Stimulated activated CD4-positive, alpha-beta T cell treated with anti-CD3 and anti-CD28 coated beads, Interleukin-4, amount 100 ng/mL, for 24 hours (primary cell): Measurements from ENCODE around the gene MITF.

ENCODE experiments used
- DNase-seq: peaks from one replicate; pipeline ENCODE4 v3.0.0-alpha.2; 2020

The MITF gene

DNA sequence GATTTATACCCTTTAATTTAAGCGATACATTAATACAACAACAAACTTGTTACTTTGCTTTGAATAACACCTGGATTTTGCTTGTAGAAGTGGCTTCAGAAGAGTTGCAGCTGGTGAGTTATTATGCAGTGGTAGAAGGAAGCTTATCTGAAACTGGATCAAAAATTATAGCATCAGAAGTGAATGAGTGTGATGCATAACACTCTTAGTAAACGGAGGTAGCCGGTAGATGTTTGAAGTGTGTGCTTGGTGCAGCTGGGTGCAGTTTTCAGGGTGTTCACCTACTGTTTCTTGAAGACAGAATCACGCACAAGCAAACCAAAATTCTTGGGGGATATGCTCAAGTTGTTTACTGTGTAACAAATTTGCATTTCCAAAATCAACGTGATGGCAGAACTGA lies 103.1 kb downstream of the MITF start:
- no peak for DNase-seq

GRCh38 chr3:69842789-69843188 lies 103.5 kb downstream of the MITF start:
- DNase-seq, result no peak

GRCh38 chr3:69844706-69845105 lies 105.4 kb downstream of the MITF start:
- no peak for DNase-seq

- DNase-seq, result no peak
Observed at GRCh38 chr3:69847303-69847702, 108.0 kb downstream of the MITF start.

DNA sequence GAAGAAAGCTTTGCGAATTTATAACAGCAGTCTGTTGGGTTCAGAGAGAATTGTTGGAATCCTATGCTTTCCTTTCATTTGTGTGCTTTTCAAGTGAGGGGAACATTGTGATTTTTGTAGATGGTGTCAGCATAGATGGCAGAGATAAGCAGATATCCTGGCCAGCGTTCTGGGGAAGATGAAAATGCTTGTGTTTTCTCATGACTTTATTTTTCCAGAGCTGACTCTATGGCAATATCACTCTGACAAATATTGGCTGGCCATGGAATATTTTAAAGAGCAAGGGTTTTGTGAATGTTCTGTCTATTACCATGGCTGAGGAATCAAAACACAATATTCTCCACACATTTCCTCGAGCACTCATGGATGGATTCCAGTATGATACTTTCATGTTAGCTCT lies 108.8 kb downstream of the MITF start:
- DNase-seq, result no peak

- no peak for DNase-seq
Observed at GRCh38 chr3:69850849-69851248, 111.6 kb downstream of the MITF start.

DNA sequence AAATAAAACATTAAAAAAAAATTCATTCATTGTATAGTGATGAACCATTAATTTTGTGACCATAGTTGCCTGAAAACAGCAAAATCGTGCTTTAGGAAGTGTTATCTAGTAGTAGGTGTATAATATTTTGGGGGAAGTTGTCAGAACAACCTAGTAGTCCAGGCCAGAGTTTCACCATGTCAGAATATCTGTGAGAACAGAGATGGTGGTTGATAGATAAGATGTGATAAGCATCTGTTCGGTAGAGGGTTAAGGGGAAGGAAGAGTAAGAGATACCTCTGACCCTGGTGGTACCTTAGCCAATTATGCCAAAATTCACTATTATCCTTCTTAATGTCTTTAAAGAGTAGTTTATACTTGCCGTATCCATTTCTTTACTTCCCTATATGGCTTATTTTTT lies 113.8 kb downstream of the MITF start:
- DNase-seq, result no peak

DNA sequence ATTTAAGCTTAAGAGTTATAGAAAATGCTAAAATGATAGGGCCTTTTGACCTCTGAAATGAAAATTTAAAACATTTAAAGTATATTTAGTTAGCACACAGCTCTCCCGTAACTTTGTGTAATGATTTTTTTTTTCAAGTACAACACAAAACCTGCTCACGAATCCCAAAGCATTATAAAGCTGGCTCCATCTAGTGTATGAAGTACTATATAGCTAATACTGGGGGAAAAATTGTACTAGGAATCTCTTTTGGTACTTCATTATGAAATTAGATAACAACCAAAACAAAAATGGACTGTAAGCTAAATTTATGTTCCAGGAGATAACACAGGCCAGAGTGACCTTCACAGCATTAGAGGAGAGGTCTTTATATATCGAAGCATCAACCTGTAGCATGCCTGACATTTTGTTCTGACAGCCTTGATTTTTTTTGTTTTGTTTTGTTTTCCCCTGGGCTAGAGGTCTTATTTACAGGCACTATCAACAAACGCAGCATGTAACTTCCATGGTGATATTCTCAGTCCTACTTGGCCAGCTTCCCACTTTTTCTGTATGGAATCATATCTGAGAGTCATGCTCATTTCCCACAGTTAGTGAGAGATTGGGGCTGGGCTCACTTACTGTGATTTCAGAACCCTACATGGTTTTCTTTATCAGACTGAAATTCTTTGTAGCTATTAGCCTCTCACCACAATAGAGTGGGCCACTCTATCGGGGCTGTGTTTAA lies 116.3 kb downstream of the MITF start:
- DNase-seq, result no peak

DNA sequence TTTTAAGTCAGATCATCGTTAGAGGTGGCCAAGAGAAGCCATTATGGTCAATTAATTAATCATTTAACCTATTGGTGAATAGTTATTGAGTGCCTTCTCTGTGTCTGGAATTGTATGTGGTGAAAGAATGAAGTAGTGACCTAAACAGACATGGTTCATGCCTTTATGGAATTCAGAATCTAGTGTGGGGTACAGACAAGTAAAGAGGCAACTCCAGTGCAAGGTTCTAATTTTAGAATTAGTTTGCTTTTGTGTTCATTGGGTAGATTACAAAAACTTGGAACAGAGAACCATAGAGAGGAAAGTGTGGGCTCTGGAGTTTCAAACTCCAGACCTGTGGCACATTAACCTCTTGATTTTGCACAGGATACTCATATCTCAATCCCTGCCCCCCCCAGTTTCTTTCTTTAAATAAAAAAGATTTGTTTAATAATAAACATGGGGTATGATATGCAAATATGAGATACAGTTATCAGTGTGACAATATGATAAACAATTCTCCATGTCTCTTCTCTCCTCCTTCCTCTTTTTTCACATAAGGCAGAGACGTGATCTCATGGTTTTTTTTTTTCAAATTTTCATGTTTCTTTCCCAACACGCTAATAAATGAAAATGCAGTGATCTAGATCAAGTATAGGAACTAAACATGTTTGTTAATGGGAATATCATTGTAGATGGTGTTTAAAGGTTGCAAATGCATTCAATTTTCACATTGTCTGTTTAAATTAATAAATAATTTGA lies 117.9 kb downstream of the MITF start:
- DNase-seq, result no peak

GRCh38 chr3:69861556-69861955 lies 122.3 kb downstream of the MITF start:
- no peak for DNase-seq

- DNase-seq, result no peak
Observed at GRCh38 chr3:69864141-69864540, 124.9 kb downstream of the MITF start.

DNA sequence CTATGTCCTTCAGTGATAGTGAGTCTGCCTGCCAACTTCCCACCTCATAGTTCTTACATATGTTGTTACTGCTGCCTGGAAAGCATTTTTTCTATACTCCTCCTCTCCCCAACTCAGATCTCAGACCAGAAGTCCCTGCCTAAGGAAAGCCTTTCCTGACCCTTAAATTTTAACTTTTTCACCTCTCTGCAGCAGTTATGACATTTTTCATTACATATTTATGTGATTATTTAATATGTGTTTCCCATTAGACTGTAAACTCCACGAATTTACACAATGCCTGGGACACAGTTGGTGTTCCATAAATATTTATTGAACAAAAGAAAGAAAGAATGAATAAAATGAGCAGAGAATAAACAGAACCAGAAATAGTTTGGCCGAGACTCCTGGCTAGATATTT lies 125.5 kb downstream of the MITF start:
- no peak for DNase-seq

GRCh38 chr3:69865925-69866679 lies 126.8 kb downstream of the MITF start:
- DNase-seq, result no peak

DNA sequence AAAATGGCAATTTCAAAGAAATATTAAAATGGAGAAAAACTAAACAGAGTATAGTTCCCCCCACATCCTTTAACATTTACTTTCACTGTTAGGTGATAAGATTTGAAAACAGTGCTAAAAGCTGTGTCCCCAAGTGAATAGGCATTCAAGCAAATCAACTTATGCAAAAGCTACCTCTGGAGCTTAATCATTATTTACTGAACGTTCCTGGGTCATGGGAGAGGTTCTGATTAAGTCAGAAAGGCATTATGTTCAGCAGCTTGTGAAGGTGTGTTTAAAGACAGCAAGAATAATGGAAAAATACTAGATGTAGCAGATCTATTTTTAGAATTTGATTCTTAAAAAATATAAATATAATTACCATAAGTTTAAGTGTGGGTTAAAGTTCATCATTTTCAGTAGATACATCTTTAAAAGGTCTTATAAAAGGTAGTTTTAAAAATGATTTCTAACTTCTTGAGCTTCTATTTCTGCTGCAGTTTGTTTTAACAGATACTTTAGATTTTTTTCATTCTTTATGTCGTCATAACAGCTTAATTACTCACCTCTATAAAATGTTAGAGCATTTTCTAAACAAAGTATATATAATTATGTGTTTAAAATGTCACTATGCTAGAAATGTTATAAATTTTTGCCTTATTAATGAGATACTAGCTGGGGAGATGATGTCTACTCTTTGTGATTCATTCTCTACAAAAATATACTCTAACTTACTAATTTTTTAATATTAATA lies 127.9 kb downstream of the MITF start:
- DNase-seq, result no peak

DNA sequence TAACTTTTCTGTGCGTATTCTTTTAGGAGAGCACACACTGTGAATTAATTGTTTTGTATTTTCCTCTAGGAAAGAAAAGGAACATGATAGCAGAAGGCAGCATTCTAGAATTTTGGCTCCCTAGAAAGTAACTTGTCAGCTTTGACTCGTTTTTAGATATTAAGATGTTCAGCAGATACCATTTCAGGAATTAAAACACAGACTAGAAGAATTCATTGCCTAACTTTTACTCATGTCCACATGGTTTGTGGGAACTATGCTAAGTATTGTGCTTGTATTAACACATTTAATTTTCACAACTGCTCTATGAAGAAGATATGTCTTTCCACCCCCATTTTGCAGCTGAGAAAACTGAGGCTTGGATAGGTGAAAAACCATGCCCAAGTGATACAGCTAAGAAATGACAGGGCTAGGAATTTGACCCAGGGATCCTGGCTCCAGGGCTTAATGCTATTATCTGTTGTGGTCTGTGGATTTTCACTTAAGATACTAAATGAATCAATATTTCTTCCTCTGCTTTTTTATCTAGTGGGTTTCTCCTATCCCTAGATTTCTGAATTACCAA lies 128.8 kb downstream of the MITF start:
- DNase-seq, result no peak

GRCh38 chr3:69868841-69869420 lies 129.7 kb downstream of the MITF start:
- no peak for DNase-seq

DNA sequence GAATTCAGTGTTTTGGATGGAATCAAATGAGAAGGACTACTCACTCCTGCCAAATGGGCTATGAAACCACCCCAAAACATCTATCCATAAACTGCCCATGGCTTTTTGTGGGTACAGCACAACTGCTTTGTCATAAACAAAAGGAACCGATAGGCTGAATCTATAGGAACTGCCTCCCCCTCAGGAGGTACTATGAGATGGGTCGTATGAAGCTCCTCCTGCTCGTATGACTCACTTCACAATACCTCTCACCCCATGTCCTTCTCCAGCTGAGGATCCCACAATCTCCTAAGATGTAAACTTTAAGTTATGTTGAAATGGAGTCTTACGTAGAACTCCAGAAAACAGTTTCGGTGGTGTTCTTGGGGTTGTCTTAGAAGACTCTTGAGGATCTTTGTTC lies 130.4 kb downstream of the MITF start:
- no peak for DNase-seq

DNA sequence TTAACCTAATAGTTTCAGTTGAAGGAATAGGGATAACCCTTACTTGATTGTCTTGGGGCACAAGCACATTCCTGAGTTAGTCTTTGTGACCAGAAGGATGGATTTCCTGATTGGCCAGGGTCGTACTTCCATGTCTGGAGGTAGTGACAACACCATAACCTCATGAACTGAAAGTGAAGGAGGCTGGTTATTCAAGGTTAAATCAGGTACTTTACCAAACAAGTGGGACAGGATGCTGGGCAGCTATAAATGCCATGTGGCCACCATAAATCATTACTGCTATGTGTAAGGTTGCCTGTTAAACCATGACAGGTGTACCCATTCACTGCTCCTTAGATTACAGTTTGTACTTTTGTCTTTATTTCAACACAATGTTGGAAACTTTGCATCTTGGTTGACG lies 132.0 kb downstream of the MITF start:
- DNase-seq, result no peak

DNA sequence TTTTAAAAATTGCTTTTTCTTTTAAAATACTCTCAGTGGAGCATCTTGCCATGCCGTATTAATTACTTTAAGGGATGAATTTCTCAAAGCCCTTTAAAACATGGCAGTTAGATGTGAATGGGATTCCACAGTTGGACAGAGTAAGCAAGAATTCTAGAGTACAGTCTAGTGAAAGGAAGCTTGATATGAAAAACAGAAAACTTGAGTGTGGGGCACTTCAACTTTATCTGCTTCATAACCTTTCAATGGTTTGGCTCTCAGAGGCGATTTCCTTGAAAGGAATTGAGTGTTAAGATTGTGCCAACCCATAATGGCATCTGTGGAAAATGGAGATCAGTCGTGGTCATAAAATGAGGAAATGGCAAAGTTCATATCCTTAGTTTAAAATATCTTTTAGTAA lies 132.6 kb downstream of the MITF start:
- no peak for DNase-seq

GRCh38 chr3:69872783-69873378 lies 133.6 kb downstream of the MITF start:
- DNase-seq, result no peak

DNA sequence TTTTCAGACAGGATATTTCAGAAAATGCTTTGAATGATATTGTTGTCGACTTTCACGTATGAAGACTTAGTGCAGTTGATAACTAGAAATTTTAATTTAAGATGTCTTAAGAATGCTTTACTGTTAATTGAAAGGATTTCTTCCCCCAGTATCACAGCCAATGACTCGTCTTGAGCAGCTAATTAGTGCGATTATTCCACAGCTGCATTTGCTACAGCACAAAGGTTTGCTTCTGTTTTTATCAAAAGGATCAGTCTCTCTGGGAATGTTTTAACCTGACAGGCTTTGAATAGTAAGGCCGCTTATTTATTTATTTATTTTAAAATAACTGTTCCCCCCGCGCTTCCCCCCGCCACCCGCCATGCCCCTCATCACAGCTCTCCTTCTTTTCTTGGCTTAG lies 136.8 kb downstream of the MITF start:
- DNase-seq, result no peak

- no peak for DNase-seq
Observed at GRCh38 chr3:69878254-69878653, 139.0 kb downstream of the MITF start.
